Measurements from ENCODE around the gene AIFM2. TPM values are rescaled to one million over a fixed set of nuclear protein-coding genes. Genes with fewer than 3 reads are reported as not detected.
A peak's percentile ranks its signal among the peaks of the same experiment; 100 is the strongest.
"Not testable (repeated sequence)": the region's sequence is repeated elsewhere in the genome, so short reads cannot be mapped to it uniquely, and the experiment has no call there.

The AIFM2 gene
- total and polyA plus RNA-seq, 2 of the 13 experiments (the other 11 are each of a cell fraction or from before 2014, with no cell fraction given), result 20.3 to 29.5 TPM

DNA sequence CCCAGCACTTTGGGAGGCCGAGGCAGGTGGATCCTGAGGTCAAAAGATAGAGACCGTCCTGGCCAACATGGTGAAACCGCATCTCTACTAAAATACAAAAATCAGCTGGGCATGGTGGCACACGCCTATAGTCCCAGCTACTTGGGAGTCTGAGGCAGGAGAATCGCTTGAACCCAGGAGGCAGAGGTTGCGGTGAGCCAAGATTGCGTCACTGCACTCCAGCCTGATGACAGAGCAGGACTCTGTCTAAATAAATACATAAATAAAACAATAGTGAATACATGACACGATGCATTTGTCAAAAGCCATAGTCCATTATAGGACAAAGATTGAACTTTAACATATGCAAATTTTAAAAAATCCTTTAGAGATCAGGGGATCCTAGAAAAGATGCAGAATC is 46.6 kb upstream of the AIFM2 start:
- H2AFZ ChIP-seq (ENCODE audit: low read length); H3K4me3 ChIP-seq (replicated peaks in 1 of 3; ENCODE audit: insufficient read depth in 1 of 3, low read depth in 2 of 3, low read length in 3 of 3); POLR2A ChIA-PET; H3K9ac ChIP-seq (ENCODE audit: insufficient read depth, low read depth, low read length); DNase-seq (ENCODE audit: low spot score); H3K79me2 ChIP-seq (ENCODE audit: insufficient read depth, low read length); CTCF ChIA-PET (ENCODE audit: low intra/inter-chr PET ratio, low total read pairs); intact Hi-C loops (cut with micrococcal nuclease; ENCODE audit: unreplicated experiment); H3K9me3 ChIP-seq (ENCODE audit: low read length); H3K36me3 ChIP-seq (replicated peaks in 1 of 2; ENCODE audit: control insufficient read depth in 1 of 2, insufficient read depth in 2 of 2, low read length in 2 of 2); H4K20me1 ChIP-seq (ENCODE audit: insufficient read depth, low read length); in situ Hi-C loops (cut with HindIII; ENCODE audit: extremely low pct_ligation_motif_present, low pct_unique_long_range_greater_than_20kb); ATAC-seq; H3K4me2 ChIP-seq (ENCODE audit: low read depth, low read length); H3K27me3 ChIP-seq (ENCODE audit: control insufficient read depth in 1 of 2, insufficient read depth in 2 of 2, low read length in 2 of 2); FAIRE-seq; BruUV-seq (replicated peaks); H3K27ac ChIP-seq (ENCODE audit: extremely low read length, insufficient read depth, low read length); TF ChIP-seq ATF7 (CRISPR knock-in tag; IDR thresholded peaks at IDR 0.05): not testable (repeated sequence)
- TF ChIP-seq ATF7 (IDR thresholded peaks at IDR 0.05), result peak; percentile 5; the same call in 1 of the 2 replicates
- H3K4me1 ChIP-seq (ENCODE audit: insufficient read depth, low read length), result peaks cover 13% of the 10 kb centered on the region
- WGBS (ENCODE audit: low lambda C conversion rate), result 55% methylated on average over 8 of the region's 8 CpGs

GRCh38 chr10:70178139-70178725 is 45.6 kb upstream of the AIFM2 start:
- in situ Hi-C loops (cut with HindIII; ENCODE audit: extremely low pct_ligation_motif_present, low pct_unique_long_range_greater_than_20kb) (no loop called here), intact Hi-C loops (cut with micrococcal nuclease; ENCODE audit: unreplicated experiment) (no loop called here)
- FAIRE-seq, result no peak
- H3K9ac ChIP-seq (ENCODE audit: insufficient read depth, low read depth, low read length), result no peak overlapping the region
- no peaks in the 10 kb centered on the region; the same call in 1 of the 2 replicates for H3K9me3 ChIP-seq (ENCODE audit: low read length)
- no peak overlapping the region for H3K4me3 ChIP-seq (replicated peaks in 1 of 3; ENCODE audit: insufficient read depth in 1 of 3, low read depth in 2 of 3, low read length in 3 of 3)
- H3K27ac ChIP-seq (ENCODE audit: extremely low read length, insufficient read depth, low read length), result no peak overlapping the region
- no TSS peak for BruUV-seq (replicated peaks)
- no peaks in the 10 kb centered on the region for H3K36me3 ChIP-seq (replicated peaks in 1 of 2; ENCODE audit: control insufficient read depth in 1 of 2, insufficient read depth in 2 of 2, low read length in 2 of 2)
- H4K20me1 ChIP-seq (ENCODE audit: insufficient read depth, low read length), result no peaks in the 10 kb centered on the region
- no peak for DNase-seq (ENCODE audit: low spot score)
- ChIA-PET POLR2A (interaction anchor here (1.0 kb wide), 1 partner anchor 32 kb away, joined by 3 read pairs; the partner anchor contains the start of gene TYSND1), CTCF (ENCODE audit: low intra/inter-chr PET ratio, low total read pairs) (no interaction called here)
- no peaks in the 10 kb centered on the region for H3K27me3 ChIP-seq (ENCODE audit: control insufficient read depth in 1 of 2, insufficient read depth in 2 of 2, low read length in 2 of 2)
- peaks cover 21% of the 10 kb centered on the region for H3K4me1 ChIP-seq (ENCODE audit: insufficient read depth, low read length)
- no peak for TF ChIP-seq RFXAP (CRISPR knock-in tag; IDR thresholded peaks at IDR 0.05; ENCODE audit: borderline replicate concordance)
- no peak for TF ChIP-seq FUBP1 (CRISPR knock-in tag; IDR thresholded peaks at IDR 0.05; ENCODE audit: borderline replicate concordance)
- no peak for TF ChIP-seq NR2C2 (CRISPR knock-in tag; IDR thresholded peaks at IDR 0.05; ENCODE audit: borderline replicate concordance)
- no peak for TF ChIP-seq ZNF24 (IDR thresholded peaks at IDR 0.05)
- no peak for TF ChIP-seq RBAK (CRISPR knock-in tag; IDR thresholded peaks at IDR 0.05)
- no peak for TF ChIP-seq ZNF253 (CRISPR knock-in tag; IDR thresholded peaks at IDR 0.05; ENCODE audit: borderline replicate concordance)
- H2AFZ ChIP-seq (ENCODE audit: low read length), result no peak overlapping the region
- WGBS (ENCODE audit: low lambda C conversion rate), result 27% methylated on average over 4 of the region's 4 CpGs
- H3K79me2 ChIP-seq (ENCODE audit: insufficient read depth, low read length), result no peaks in the 10 kb centered on the region
- H3K4me2 ChIP-seq (ENCODE audit: low read depth, low read length), result no peak overlapping the region
- no peak for ATAC-seq

Data from HepG2 (cell line).